HG02852 (cell line): ENCODE data around the gene GRIP1.

Experiments
- ATAC-seq: cut with Tn5 transposase; IDR thresholded peaks from one replicate; pipeline ENCODE4 v1.9.1; 2021; ENCODE audit warnings: mild to moderate bottlenecking, moderate library complexity; ENCODE audit not compliant: unreplicated experiment

The GRIP1 gene

DNA sequence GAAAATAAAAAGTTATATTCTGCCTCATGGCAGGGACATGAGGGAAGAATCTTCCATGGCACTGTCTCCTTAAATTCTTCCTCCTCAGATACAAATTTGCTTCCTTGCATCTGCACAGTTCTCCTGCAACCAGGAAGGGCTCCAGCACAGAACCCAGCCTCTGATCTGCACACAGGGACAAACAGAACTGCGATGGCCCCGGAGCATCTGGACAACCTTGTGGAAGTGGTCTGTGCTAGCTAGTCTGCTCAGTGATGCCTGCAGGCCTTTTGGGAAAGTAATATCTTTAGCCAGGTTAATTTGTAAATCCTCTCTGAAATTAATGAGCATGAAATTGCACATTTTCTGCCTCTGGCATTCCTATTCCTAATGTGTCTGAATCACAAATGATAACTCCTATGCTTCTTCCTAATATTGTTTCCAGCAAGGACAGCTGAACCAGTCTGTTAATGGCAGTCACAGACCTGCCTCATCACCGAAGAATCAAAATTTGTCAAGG is 74.8 kb downstream of the GRIP1 start:
- ATAC-seq: no peak

DNA sequence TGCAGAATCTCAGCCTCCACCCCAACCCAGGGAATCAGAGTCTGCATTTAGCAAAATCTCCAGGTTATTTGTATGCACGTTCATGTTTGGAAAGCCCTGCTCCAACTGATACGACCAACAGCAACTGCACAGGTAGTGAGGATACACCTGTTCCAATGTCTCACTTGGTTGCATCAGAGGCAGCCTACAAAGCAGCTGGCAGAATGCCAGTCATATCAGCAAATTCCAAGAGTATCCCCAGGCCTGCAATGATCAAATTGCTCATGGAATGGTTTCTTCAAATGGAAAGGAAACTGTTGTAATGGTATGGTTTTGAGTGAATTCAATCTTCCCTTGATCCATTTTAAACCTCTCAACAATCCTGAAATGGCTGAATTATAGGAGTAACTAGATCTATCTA is 75.4 kb downstream of the GRIP1 start:
- no peak for ATAC-seq

DNA sequence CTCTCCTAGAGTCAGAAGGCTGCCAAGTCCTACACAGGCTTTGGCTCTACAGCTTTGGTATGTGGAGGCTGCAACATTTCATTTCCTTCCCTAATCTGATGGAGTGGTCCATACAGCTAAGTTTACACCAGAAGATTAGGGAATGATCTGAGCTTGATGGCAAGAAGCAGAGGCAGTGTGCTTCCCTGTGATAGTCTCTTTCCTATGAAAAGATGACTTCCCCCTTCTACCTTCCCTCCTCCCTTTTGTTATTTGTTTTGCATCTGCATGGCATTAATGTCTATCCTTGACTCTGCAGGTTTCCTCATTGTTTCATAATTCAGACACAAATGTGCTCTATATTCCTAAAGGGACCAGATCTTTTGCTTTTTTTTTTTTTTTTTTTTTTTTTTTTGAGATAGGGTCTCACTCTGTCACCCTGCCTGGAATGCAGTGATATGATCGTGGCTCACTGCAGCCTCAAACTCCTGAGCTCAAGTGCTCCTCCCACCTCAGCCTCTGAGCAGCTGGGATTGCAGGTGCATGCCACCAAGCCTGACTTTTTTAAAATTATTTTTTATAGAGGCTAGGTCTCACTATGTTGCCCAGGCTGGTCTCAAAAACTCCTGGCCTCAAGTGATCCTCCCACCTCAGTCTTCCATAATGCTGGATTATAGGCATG is 76.3 kb downstream of the GRIP1 start:
- ATAC-seq: no peak

DNA sequence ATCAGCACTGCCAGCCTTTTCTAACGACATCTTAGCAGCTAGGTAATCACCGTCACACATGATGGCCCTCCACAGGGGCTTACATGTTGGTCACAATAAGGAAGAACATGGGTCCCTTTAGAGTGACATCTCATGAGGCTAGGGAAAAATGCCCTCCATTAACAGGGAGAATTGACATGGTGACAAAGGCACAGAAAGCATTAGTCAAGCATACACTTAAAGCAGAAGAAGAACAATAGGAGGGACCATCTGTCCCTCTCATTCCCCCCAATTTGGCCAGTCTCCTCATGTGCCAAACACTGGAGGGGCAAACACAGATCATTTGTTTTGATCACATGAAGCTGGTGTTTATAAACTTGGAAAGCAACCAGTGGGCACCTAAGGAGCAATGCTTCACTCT is 78.0 kb downstream of the GRIP1 start:
- ATAC-seq: no peak

DNA sequence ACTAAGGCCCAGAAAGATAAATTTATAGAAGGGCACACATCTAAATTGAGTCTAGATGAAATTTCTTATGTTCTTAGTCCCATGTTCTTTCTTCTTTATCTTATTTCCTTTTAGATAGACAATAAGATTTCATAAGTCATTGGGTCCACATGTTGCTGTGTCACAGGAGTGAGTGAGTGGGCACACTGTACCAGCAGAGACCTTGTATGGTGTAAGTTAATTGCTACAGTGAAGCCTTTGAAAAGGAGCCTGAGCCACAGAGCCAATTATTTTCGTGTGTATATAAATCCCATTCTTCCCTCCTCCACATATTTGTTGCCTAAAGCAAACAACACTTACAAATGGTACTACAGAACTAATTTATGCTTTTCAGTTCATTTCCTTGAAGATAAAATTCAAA is 79.1 kb downstream of the GRIP1 start:
- ATAC-seq: no peak

DNA sequence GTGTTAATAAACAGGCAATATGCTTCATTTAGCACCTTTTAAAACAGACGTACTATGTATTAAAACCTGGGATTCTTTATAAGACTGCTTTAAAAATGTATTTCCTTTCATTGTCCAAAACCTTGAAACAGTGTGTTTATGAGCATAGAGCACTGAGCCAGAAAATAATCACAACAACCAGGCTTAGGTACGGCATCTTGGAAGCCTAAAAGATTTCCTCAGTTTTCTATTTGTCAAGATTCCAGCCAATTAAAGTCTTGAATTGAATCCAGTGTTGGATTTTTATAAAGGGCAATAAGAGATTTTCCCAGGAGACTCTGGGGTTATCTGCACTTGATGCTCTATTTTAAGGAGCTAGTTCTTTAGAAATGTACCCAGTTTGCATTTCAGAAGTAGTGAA is 80.3 kb downstream of the GRIP1 start:
- ATAC-seq: no peak

DNA sequence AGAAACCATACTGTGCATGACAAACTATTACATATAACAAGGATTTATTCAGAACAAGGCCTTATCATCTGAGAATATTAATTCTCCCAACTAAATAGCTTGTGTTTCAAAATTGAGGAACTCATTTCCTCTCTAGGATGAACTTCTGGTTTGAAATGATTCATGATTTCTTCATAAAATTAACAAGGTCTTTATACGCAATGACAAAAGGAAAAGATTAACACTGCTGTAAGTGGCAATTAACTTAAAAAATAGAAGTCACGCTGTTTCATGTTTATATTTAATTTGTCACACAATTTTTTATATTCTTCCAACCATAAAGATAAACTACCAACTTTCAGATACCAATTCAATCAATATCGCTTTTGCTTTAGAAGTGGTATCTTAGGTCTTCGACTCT is 80.8 kb downstream of the GRIP1 start:
- ATAC-seq: no peak

DNA sequence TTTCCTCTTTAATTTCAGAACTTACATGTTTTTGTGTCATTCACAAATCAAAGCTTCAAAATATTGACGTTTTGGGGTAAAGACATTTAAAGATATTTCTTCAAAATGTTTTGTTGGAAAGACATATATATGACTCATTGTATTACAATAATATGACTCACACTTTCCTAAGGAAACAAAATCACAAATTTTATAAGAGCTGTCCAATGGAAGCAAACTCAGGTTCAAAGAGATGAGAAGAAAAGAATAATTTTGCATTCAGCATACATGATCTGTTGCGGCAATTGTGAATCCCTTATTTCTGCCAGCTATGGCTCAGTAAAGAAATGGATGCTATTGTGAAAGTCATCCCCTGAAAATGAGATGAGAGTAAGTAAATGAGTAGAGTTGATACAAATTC is 82.7 kb downstream of the GRIP1 start:
- no peak for ATAC-seq

DNA sequence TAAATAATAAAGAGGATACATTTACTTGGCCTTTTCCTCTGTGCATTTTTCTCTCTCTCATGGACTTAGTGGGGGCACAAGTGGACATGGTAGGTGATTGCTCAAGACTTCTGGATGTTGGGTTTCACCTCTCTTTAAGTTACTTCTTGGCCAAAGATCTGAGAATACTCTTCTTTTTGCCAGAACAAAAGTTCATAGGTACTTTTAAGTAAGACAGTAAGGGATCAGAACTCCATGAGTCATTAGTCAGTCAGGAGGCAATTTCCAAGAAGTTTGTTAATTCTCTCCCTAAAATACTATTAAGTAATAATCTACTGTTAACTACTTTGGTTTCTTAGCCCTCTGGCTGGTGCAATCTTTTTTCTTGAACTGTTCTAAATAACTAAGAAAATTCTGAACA is 84.2 kb downstream of the GRIP1 start:
- ATAC-seq: no peak

DNA sequence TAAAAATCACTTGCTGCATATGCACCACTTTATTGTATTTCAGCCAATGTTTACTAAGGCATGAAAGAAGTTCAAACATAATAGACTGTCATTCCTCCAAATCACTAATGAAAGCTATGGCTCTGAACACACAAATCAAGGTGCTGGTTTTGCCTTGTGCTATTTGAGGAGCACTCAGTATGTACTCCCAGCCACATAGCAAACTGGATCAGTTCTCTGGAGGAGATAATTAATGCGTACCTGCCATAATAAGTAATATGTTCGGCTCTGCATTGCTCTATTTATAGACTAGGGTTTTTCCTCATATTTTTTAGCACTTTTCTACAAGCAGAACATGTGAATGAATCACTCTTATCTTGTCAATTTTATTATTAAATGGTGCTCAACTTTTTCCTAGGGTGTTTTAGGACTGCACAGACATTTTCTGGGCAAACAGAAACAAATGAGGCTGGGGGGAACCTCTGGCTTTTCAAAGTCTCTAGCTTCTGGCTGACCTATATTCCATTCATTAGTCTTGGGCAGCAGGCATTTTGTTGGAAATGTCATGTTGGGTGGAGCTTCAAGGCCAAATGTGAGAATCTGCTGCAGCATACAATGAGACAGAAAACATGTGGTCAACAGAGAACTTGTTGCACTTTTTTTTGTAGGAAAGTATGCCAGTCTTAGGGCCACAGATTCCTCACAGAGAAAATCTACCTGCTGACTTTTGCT is 88.4 kb downstream of the GRIP1 start:
- ATAC-seq: no peak

DNA sequence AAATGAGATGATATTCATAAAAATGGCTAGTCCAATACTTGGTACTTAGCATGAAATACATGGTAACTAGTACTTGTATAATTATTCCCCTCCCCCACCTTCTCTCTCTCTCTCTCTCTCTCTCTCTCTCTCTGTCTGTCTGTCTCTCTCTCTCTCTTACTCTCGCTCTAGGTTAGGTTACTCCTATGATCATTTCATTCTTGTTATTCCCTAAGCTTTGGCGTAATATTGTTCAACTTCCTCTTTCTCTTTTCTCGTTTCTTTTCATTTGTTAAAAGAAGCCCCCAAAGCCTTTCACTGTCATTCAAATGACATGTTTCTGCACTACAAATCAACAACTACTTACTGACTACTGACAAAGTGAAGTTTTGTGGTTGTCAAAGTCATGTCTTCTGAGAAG is 89.8 kb downstream of the GRIP1 start:
- no peak for ATAC-seq

DNA sequence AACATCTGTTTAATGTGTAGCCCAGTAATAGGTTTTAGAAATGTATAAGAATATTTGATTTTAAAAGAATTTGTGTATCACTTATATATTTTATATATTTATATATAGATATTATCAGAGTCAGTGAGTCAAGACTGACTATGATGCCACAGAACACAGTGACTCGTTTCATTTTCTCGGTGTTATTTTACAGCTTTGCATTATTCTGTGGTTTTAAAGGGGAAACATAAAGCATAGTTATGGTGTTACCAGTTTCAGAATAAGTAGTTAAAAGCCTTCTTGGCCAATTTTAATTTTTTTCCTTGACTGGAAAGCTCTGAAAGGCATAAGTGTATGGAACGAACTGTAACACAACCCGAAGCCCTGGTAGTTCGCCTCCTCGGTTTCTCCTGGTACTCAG is 91.0 kb downstream of the GRIP1 start:
- no peak for ATAC-seq

DNA sequence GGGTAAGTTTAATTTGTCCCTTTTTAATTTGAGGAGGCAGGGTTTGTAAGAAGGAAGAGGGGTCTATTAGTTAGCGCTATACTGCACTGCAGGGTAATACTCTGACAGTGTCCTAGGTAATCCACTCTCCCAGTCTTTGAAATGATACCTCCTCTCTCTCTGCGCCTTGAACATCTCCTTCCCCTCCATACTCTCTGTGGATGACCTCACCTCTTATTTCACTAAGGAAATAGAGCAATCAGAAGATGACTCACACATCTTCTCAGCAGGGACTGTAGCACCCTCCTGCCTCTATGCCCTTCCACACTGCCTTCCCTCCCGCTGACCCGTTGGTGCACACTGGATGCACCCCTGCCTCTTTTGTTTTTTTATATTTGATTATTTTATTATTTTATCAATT is 94.2 kb downstream of the GRIP1 start:
- ATAC-seq: no peak

DNA sequence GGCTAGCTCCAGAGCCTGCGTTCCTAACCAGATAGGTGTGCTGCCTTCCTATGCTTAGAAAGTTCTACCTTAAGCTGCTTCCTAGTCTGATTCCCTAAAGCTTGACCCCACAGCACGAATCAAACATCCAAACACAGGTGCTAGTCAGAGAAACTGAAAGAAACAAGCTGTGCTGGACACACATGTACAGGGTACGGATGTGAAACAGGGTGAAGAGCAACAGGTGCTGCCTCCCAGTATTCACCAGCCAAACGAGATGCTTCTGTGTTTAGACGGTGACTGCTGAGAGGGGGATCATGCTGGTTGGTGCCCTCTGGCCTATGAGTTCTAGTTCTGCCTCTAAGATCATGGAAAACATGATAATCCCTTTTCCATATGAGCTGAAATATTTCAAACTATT is 105.3 kb downstream of the GRIP1 start:
- ATAC-seq: no peak

DNA sequence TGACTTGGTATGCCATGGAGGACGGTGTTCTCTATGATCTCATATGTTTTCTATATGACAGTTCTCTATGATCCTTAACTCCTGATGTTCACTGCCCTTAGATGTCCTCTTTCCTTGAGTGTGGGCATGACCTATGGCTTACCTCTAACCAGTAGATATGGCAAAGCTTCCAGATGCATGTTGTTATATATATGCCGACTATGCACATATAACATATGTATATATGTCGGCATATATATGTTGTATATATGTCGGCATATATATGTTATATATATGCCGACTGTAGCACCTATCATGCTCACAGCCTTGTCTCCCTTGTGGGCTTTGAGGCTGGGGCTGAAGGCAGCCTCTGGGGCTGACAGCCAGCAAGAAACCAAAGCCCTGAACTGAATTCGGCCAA is 106.0 kb downstream of the GRIP1 start:
- no peak for ATAC-seq

DNA sequence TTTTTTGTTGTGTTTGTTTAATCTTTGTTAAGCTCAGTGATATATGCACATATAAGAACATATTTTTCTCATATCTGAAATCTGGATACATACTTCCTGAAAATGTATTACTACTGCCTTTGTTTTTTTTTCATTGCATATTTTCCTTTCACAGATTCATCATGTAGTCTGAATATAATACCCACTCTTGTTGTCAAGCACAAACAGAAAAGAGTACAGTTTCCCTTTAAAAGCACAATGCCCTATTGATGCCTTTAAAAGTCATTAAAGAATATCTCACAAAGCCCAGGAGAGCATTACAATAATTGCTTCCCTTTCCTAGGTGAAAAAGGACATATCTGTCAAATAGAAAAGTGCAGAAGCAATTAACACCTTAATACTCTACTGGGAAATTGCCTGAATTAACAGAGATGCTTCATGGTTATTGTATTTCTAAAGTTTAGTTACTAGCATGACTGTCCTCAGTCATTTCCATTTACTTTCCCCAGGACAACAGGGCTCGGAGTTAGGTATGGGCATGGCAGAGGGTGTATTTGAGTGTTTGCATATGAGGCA is 107.4 kb downstream of the GRIP1 start:
- no peak for ATAC-seq

DNA sequence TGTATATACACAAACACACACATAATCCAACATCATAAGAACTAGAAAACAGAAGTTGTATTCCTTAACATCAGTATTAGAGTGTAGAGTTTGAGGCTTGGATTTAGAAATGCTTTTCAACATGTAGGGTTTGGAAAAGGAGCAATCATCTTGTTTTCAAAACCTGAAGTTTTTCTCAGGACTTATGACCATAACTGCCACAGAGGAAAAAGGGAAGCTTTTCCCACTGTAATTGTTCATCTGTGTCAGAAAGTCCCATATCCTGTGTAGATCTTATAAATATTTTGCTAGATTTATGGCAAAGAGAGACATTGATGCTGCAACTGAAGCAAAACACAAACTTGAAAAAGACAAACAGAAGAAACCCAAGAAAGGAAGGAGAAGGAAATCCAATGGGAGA is 115.7 kb downstream of the GRIP1 start:
- no peak for ATAC-seq

DNA sequence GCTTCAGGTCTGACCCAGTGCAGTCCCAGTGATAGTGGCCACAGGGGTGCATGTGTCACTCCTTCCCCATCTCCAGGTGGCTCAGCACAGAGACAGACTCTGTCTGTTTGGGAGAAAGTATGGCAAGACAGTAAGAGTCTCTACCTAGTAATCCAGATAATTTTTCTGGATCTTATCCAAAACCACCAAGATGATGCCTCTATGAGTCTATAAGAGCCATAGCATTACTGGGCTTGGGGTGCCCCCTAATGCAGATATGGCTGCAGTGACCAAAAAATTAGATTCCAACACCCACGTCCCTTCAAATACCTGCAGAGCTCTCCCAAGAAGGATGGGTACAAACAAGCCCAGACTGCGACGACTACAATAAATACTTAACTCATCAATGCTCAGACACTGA is 123.8 kb downstream of the GRIP1 start:
- no peak for ATAC-seq

DNA sequence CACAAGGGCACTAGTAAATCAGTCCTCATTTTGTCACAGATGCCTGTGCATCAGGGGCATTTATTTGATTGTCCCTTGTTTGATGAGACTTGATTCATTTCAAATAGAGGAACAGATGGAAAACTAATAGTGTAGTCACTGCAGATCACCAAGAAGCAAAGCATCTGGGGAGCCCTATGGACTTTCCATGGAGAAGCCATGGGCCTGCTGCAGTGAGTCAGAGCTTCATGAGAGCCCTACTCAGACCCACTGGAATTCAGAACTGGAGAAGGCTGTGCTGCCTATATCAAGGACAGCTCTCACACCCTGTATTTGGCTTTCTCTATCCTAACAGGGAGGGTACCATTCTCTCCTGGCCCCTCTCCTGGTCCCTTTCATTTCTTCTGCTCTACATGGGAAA is 126.2 kb downstream of the GRIP1 start:
- ATAC-seq: no peak

DNA sequence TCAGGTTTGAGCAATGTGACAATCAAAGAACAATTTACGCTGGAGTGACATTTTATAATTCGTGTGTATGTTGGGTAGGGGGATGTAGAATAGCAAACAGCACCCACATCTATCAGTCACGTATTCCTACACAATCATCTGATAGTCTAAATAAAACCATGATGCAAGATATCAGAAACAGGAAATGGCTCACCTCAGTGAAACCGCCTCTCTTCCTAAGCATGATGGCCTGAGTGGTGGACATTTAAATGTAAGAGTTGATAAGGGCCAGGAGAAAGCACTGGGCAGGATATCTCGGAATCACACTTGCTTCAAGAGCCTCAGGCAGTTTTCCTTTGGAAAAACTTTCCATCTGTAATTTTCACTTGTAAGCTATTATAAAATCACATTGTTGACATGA is 128.2 kb downstream of the GRIP1 start:
- ATAC-seq: no peak

DNA sequence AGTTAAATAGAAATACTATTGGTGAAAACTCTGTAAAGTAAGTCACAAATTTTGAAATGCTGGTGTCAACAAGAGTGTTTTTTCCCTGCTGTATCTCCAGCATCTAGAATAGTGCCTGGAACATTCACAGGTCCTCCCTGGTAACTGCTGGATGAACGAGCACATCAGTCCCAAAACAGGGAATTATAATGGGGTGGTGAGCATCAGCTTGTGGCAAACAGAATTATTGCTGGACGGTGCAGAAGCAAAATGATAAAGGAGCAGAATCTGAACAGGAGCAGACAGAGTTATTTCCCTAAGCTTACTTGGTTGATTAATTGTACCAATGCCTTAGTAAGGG is 129.9 kb downstream of the GRIP1 start:
- no peak for ATAC-seq

DNA sequence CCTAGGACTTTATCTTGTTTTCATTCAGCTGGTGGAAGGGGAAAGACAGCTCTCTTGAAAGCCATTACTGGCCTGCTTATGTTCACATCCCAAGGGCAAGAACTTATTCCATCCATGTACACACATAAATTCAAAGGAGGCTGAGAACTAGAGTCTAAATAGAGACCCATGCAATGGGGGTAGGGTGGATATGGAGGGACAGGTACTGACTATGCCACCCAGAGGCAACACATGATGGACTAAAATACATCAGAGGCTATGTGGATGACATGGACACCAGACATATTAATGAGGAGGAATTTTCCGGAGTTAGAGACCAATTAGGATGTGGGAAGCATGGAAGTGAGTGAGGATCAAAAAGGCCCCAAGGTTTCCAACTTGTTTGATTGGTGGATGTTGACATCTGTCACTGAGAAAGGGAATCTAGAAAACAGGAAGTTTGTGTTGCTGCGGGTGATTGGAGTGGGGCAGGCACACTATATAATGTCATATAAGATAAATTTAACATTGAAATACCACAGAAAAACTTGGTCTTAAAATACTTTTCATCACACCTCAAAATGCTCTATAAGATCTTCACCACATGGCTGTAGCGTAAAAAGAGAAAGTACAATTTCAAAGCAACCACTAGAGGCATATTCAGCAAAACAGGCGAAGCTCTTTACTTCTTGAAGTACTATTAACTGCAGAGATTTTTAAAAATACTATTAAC is 130.4 kb downstream of the GRIP1 start:
- ATAC-seq: peak; percentile 77
